Hematopoietic multipotent progenitor cell (in vitro differentiated cells): Measurements from ENCODE around the gene DUXA. TPM values are rescaled to one million over a fixed set of nuclear protein-coding genes. Genes with fewer than 3 reads are reported as not detected.

Experiments
- DNase-seq, 3 donors: peaks; one replicate each; pipeline ENCODE4 v3.0.0-alpha.2; 2011 to 2015; ENCODE audit warnings: low read depth in 2 of 3, low spot score in 2 of 3
- small RNA-seq: library from RNA; depleted of rRNA; stranded (forward); fragments of <200 nt; gene quantifications from one replicate; pipeline ENCODE3, GENCODE V24; 2012
- total RNA-seq: library from RNA; depleted of rRNA; stranded (reverse); fragments of >200 nt; gene quantifications from one replicate; pipeline ENCODE4 v1.2.3, GENCODE V29; 2012

The DUXA gene
- total RNA-seq, 1 donor = not detected

GRCh38 chr19:57106722-57107235, 60.5 kb downstream of the DUXA start:
- DNase-seq = no peak

- no peak for DNase-seq
Measured at GRCh38 chr19:57105976-57106721, 61.1 kb downstream of the DUXA start.

Small RNA genes lying within 50 kb of the gene (small RNA-seq; reads per million reads assigned to genes)
- gene AC025588.3 = not detected

Other genes with a start within 250 kb of the DUXA start
- not detected for gene USP29, start 47.5 kb downstream of the DUXA start, total RNA-seq
- gene ZIM3, start 22.3 kb downstream of the DUXA start, total RNA-seq = not detected
- gene ZNF264, start 24.0 kb upstream of the DUXA start, total RNA-seq = 38.5 TPM
- 0.54 TPM for gene AURKC, start 63.5 kb upstream of the DUXA start, total RNA-seq
- gene ZNF805, start 73.1 kb upstream of the DUXA start, total RNA-seq = 16.7 TPM
- gene ZNF460, start 113.0 kb upstream of the DUXA start, total RNA-seq = 67.6 TPM
- 11.8 TPM for gene ZNF543, start 153.0 kb upstream of the DUXA start, total RNA-seq
- gene ZNF304, start 183.8 kb upstream of the DUXA start, total RNA-seq = 7.0 TPM
- gene TRAPPC2B, start 196.1 kb upstream of the DUXA start, total RNA-seq = 21.0 TPM
- gene ZNF547, start 196.1 kb upstream of the DUXA start, total RNA-seq = 1.6 TPM
- gene ZNF548, start 222.4 kb upstream of the DUXA start, total RNA-seq = 40.7 TPM
- gene ZNF17, start 243.7 kb upstream of the DUXA start, total RNA-seq = 17.2 TPM